Endodermal cell (in vitro differentiated cells): ENCODE data around the gene RHOT2. TPM values are rescaled to one million over a fixed set of nuclear protein-coding genes. Genes with fewer than 3 reads are reported as not detected.

Experiments used
- DNase-seq: peaks from one replicate; pipeline ENCODE4 v3.0.0-alpha.2; 2017
- H3K27ac ChIP-seq: 2 replicates; pipeline ENCODE4 v1.5.1; 2013; ENCODE audit warnings: mild to moderate bottlenecking, low read depth, low read length, moderate library complexity
- H3K27me3 ChIP-seq: 2 replicates; pipeline ENCODE4 v1.6.1; 2013; ENCODE audit warnings: mild to moderate bottlenecking, low read length, moderate library complexity; ENCODE audit not compliant: insufficient read depth, control insufficient read depth, poor library complexity, severe bottlenecking
- H3K36me3 ChIP-seq: 2 replicates; pipeline ENCODE4 v1.7.0; 2013; ENCODE audit warnings: mild to moderate bottlenecking, low read length, moderate library complexity; ENCODE audit not compliant: control insufficient read depth, insufficient read depth
- H3K4me1 ChIP-seq: one replicate; pipeline ENCODE4 v1.7.0; 2013; ENCODE audit warnings: low read length; ENCODE audit not compliant: control insufficient read depth, insufficient read depth
- H3K4me3 ChIP-seq: 2 replicates; pipeline ENCODE4 v1.5.1; 2013; ENCODE audit warnings: mild to moderate bottlenecking, low read length, moderate library complexity
- H3K9ac ChIP-seq: 2 replicates; pipeline ENCODE4 v1.6.1; 2013; ENCODE audit warnings: mild to moderate bottlenecking, low read length, moderate library complexity; ENCODE audit not compliant: poor library complexity, severe bottlenecking; ENCODE audit errors: extremely low read depth
- H3K9me3 ChIP-seq: 2 replicates; pipeline ENCODE4 v1.6.1; 2013; ENCODE audit warnings: mild to moderate bottlenecking, low read length, moderate library complexity; ENCODE audit not compliant: control insufficient read depth
- H3K27ac Mint-ChIP-seq: 2 replicates; pipeline ENCODE4 v1.8.0; 2020; ENCODE audit warnings: mixed read lengths
- H3K27me3 Mint-ChIP-seq: 2 replicates; pipeline ENCODE4 v1.8.0; 2021; ENCODE audit warnings: mild to moderate bottlenecking, mixed read lengths; ENCODE audit not compliant: insufficient read depth
- H3K36me3 Mint-ChIP-seq: 2 replicates; pipeline ENCODE4 v1.8.0; 2020; ENCODE audit warnings: low read depth, mixed read lengths
- H3K4me1 Mint-ChIP-seq: 2 replicates; pipeline ENCODE4 v1.8.0; 2020; ENCODE audit warnings: mixed read lengths
- H3K4me3 Mint-ChIP-seq: 2 replicates; pipeline ENCODE4 v1.8.0; 2020; ENCODE audit warnings: mild to moderate bottlenecking, moderate library complexity, mixed read lengths
- H3K9me3 Mint-ChIP-seq: 2 replicates; pipeline ENCODE4 v1.8.0; 2020; ENCODE audit warnings: mild to moderate bottlenecking, mixed read lengths
- CTCF ChIP-seq: fragments of 200-600 bp; sonication (generic); conservative IDR thresholded peaks from 2 replicates; pipeline ENCODE4 v1.5.0; 2021; ENCODE audit warnings: antibody characterized with exemption, mild to moderate bottlenecking
- WGBS, 2 experiments: methylation state at CpG; one replicate each; pipeline versions ENCODE4 v1.1.5 to v1.1.7; 2013; ENCODE audit warnings: missing lambda C conversion rate in 2 of 2, mixed read lengths in 1 of 2; ENCODE audit not compliant: insufficient coverage in 1 of 2, insufficient read length in 1 of 2; 5-methylcytosine and 5-hydroxymethylcytosine counted together
- total RNA-seq, 2 donors: library from RNA; stranded (reverse); fragmentation: NEBNext Ultra II Directional in 1 of 2; extraction: Animal tissue kit (Norgen Biotek cat#: 25700) in 1 of 2; gene quantifications; 2 replicates in 1 of 2; 3 replicates in 1 of 2; pipeline ENCODE4 v1.2.1, GENCODE V29; 2021

RHOT2 gene
- total RNA-seq, 2 donors from 2014 or later = 180 to 193 TPM

- 96% methylated on average over 50 to 74 of the region's 74 CpGs for WGBS, 2 experiments
- H3K9me3 ChIP-seq = no peaks in the 10 kb centered on the region
- Mint-ChIP-seq H3K27ac (no peak overlapping the region), H3K27me3 (no peaks in the 10 kb centered on the region), H3K36me3 (no peaks in the 10 kb centered on the region), H3K4me3 (no peak overlapping the region), H3K9me3 (no peaks in the 10 kb centered on the region), H3K4me1 (no peaks in the 10 kb centered on the region)
- TF ChIP-seq CTCF = no peak
- no peak overlapping the region for H3K27ac ChIP-seq
- no peaks in the 10 kb centered on the region for H3K27me3 ChIP-seq
- no peaks in the 10 kb centered on the region for H3K36me3 ChIP-seq
- no peak overlapping the region for H3K9ac ChIP-seq
- no peak for DNase-seq
- no peak overlapping the region for H3K4me3 ChIP-seq
- peaks cover 9% of the 10 kb centered on the region for H3K4me1 ChIP-seq
Observed at GRCh38 chr16:633336-634050, 34.4 kb upstream of the RHOT2 start.

- Histone ChIP-seq H3K9me3 (no peaks in the 10 kb centered on the region), H3K27ac (no peak overlapping the region), H3K4me3 (no peak overlapping the region), H3K9ac (no peak overlapping the region), H3K4me1 (peaks cover 9% of the 10 kb centered on the region), H3K27me3 (no peaks in the 10 kb centered on the region), H3K36me3 (no peaks in the 10 kb centered on the region)
- no peak overlapping the region for H3K27ac Mint-ChIP-seq
- no peaks in the 10 kb centered on the region for H3K27me3 Mint-ChIP-seq
- no peak for DNase-seq
- no peaks in the 10 kb centered on the region for H3K36me3 Mint-ChIP-seq
- peak overlapping the region; percentile 82 for H3K4me3 Mint-ChIP-seq
- WGBS, 2 experiments = 92 to 94% methylated on average over 13 to 22 of the region's 22 CpGs
- no peaks in the 10 kb centered on the region for H3K4me1 Mint-ChIP-seq
- TF ChIP-seq CTCF = no peak
- no peaks in the 10 kb centered on the region for H3K9me3 Mint-ChIP-seq
Observed at GRCh38 chr16:634051-634670, 33.8 kb upstream of the RHOT2 start.

GRCh38 chr16:634996-635395 lies 32.9 kb upstream of the RHOT2 start:
- peak overlapping the region; percentile 84 for H3K4me3 ChIP-seq
- Mint-ChIP-seq H3K4me1 (no peaks in the 10 kb centered on the region), H3K27ac (no peak overlapping the region), H3K27me3 (no peaks in the 10 kb centered on the region), H3K4me3 (peak overlapping the region; percentile 82), H3K36me3 (no peaks in the 10 kb centered on the region), H3K9me3 (no peaks in the 10 kb centered on the region)
- no peaks in the 10 kb centered on the region for H3K36me3 ChIP-seq
- no peak for DNase-seq
- no peak overlapping the region for H3K27ac ChIP-seq
- H3K9ac ChIP-seq = no peak overlapping the region
- peaks cover 7% of the 10 kb centered on the region for H3K4me1 ChIP-seq
- TF ChIP-seq CTCF = no peak
- no peaks in the 10 kb centered on the region for H3K27me3 ChIP-seq
- H3K9me3 ChIP-seq = no peaks in the 10 kb centered on the region
- WGBS, 2 experiments = 89 to 95% methylated on average over 6 to 7 of the region's 7 CpGs
